Endothelial cell of umbilical vein (primary cell): ENCODE results near the gene GDI1. TPM values are rescaled to one million over a fixed set of nuclear protein-coding genes. Genes with fewer than 3 reads are reported as not detected.

Source experiments
- BruUV-seq: library from RNA; stranded (reverse); fragments of 400-500 nt; replicated peaks from 2 replicates; lab custom pipeline; 2021; lab: Mats Ljungman, UMichigan
- CTCF ChIA-PET: fragments of 300-600, 350-600 bp; sonication (Branson Sonifier 250); formaldehyde crosslinking; loops from one replicate; lab custom pipeline; 2021; ENCODE audit warnings: antibody characterized with exemption, inconsistent platforms; lab: Charles Lee
- POLR2A ChIA-PET: fragments of 300-600, 350-600 bp; sonication (Branson Sonifier 250); formaldehyde crosslinking; loops from one replicate; lab custom pipeline; 2021; ENCODE audit warnings: antibody characterized with exemption, inconsistent platforms; lab: Charles Lee
- DNase-seq: peaks from one replicate; pipeline ENCODE4 v3.0.0-alpha.2; 2011; ENCODE audit warnings: low read depth, low spot score
- FAIRE-seq: peaks from 2 replicates; lab custom pipeline; 2011; peaks lifted over from hg19 to GRCh38; lab: Jason Lieb, UNC
- H2AFZ ChIP-seq: 2 replicates; pipeline ENCODE4 v1.6.0; 2012; ENCODE audit warnings: low read depth, low read length, control low read depth, inconsistent platforms
- H3K27ac ChIP-seq: 2 replicates; pipeline ENCODE4 v1.5.1; 2011; ENCODE audit warnings: low read depth, mild to moderate bottlenecking, control low read depth, low read length, moderate library complexity; ENCODE audit not compliant: insufficient read depth
- H3K27me3 ChIP-seq, 2 experiments: 2 replicates each; pipeline versions ENCODE4 v1.6.0 to v1.6.1; 2011; ENCODE audit warnings: low read length in 2 of 2, mixed read lengths in 1 of 2; ENCODE audit not compliant: control insufficient read depth in 2 of 2, insufficient read depth in 2 of 2
- H3K36me3 ChIP-seq, 2 experiments: 2 replicates in 1 of 2; 3 replicates in 1 of 2; pipeline ENCODE4 v1.5.1; 2011; ENCODE audit warnings: low read length in 2 of 2, mild to moderate bottlenecking in 1 of 2, moderate library complexity in 1 of 2; ENCODE audit not compliant: control insufficient read depth in 2 of 2, insufficient read depth in 2 of 2; ENCODE audit errors: extremely low read depth in 1 of 2
- H3K4me1 ChIP-seq: 3 replicates; pipeline ENCODE4 v1.5.1; 2011; ENCODE audit warnings: mild to moderate bottlenecking, low read length; ENCODE audit not compliant: control insufficient read depth, insufficient read depth; ENCODE audit errors: extremely low read depth
- H3K4me2 ChIP-seq: 2 replicates; pipeline ENCODE4 v1.6.1; 2011; ENCODE audit warnings: low read length, control low read depth, mixed read lengths; ENCODE audit not compliant: insufficient read depth
- H3K4me3 ChIP-seq, 3 experiments: fragments of 200-600 bp in 1 of 3; sonication (generic), shearing (Covaris generic) in 1 of 3; replicated peaks in 1 of 3; 2 replicates each; pipeline ENCODE4 v1.5.1; 2011 to 2016; ENCODE audit warnings: control low read depth in 3 of 3, low read length in 3 of 3, mild to moderate bottlenecking in 2 of 3, inconsistent platforms in 1 of 3, low read depth in 1 of 3, moderate library complexity in 1 of 3; ENCODE audit not compliant: insufficient read depth in 1 of 3
- H3K79me2 ChIP-seq: 2 replicates; pipeline ENCODE4 v1.6.0; 2012; ENCODE audit warnings: low read length, inconsistent platforms; ENCODE audit not compliant: control insufficient read depth, insufficient read depth
- H3K9ac ChIP-seq: replicated peaks from 2 replicates; pipeline ENCODE3; 2011; ENCODE audit warnings: low read length, control low read depth; ENCODE audit not compliant: insufficient read depth; ENCODE audit errors: extremely low read depth
- H3K9me1 ChIP-seq: replicated peaks from 3 replicates; pipeline ENCODE4 v1.6.0; 2011; ENCODE audit warnings: mild to moderate bottlenecking, low read length; ENCODE audit not compliant: control insufficient read depth, insufficient read depth; ENCODE audit errors: extremely low read depth
- H3K9me3 ChIP-seq: replicated peaks from 2 replicates; pipeline ENCODE4 v1.5.1; 2012; ENCODE audit warnings: low read length, inconsistent platforms; ENCODE audit not compliant: control insufficient read depth, insufficient read depth
- H4K20me1 ChIP-seq: replicated peaks from 2 replicates; pipeline ENCODE3; 2011; ENCODE audit warnings: mild to moderate bottlenecking, low read length; ENCODE audit not compliant: control insufficient read depth, insufficient read depth; ENCODE audit errors: extremely low read depth
- EZH2 ChIP-seq: IDR thresholded peaks from 2 replicates; pipeline ENCODE4 v1.6.1; 2012; ENCODE audit warnings: borderline replicate concordance, low read depth, mild to moderate bottlenecking, moderate library complexity, low read length, inconsistent platforms; ENCODE audit not compliant: severe bottlenecking
- FOS ChIP-seq: IDR thresholded peaks from 2 replicates; pipeline ENCODE4 v1.6.1; 2011; ENCODE audit warnings: mild to moderate bottlenecking, low read length, moderate library complexity, borderline replicate concordance; ENCODE audit not compliant: insufficient read depth
- GATA2 ChIP-seq: IDR thresholded peaks from 2 replicates; pipeline ENCODE4 v1.7.0; 2011; ENCODE audit warnings: low read depth, mild to moderate bottlenecking, moderate library complexity, mixed read lengths, low read length; ENCODE audit not compliant: insufficient read length, insufficient read depth
- JUN ChIP-seq: IDR thresholded peaks from 2 replicates; pipeline ENCODE4 v1.6.1; 2011; ENCODE audit warnings: borderline replicate concordance, low read depth; ENCODE audit not compliant: insufficient read length, insufficient read depth
- MYC ChIP-seq: IDR thresholded peaks from one replicate; pipeline ENCODE4 v1.6.1; 2011; ENCODE audit warnings: mild to moderate bottlenecking, low read depth, low read length
- POLR2A ChIP-seq: IDR thresholded peaks from 2 replicates; pipeline ENCODE4 v1.6.1; 2012; ENCODE audit warnings: low read depth, mild to moderate bottlenecking, control low read depth, low read length
- POLR2AphosphoS5 ChIP-seq: IDR thresholded peaks from 2 replicates; pipeline ENCODE4 v1.6.1; 2012; ENCODE audit warnings: low read depth, mild to moderate bottlenecking, control low read depth, low read length, moderate library complexity; ENCODE audit not compliant: insufficient read depth
- dilution Hi-C: fragments of 300-500 bp; cut with MboI; formaldehyde crosslinking; loops from one replicate; pipeline ENCODE4 v1.15.0; 2019; ENCODE audit warnings: low sequenced_read_pairs; ENCODE audit not compliant: extremely low pct_ligation_motif_present
- intact Hi-C: fragments of 100-400 bp; cut with micrococcal nuclease; formaldehyde crosslinking; loops from one replicate; pipeline ENCODE4 v1.10.0; 2022
- polyA plus RNA-seq, 4 experiments: library from polyadenylated mRNA; depleted of rRNA in 3 of 4; stranded (reverse) in 3 of 4; unstranded in 1 of 4; fragments of >200 nt; gene quantifications; 2 replicates each; pipeline versions ENCODE4 v1.2.1 to v1.2.3, GENCODE V29; 2011 to 2012; ENCODE audit warnings: missing spikeins in 1 of 4
- total RNA-seq: library from RNA; stranded (reverse); gene quantifications from 2 replicates; pipeline ENCODE4 v1.2.3, GENCODE V29; 2021
- TF ChIP-seq, protein P1 (sequence below), 2 donors: IDR thresholded peaks; 1 replicate in 1 of 2; 2 replicates in 1 of 2; pipeline ENCODE4 v1.5.1; 2011; ENCODE audit warnings: low read length in 2 of 2, mild to moderate bottlenecking in 2 of 2, moderate library complexity in 2 of 2, control low read depth in 1 of 2, inconsistent platforms in 1 of 2, low read depth in 1 of 2; ENCODE audit not compliant: insufficient read depth in 1 of 2; ENCODE audit errors: extremely low read depth in 1 of 2
- TF ChIP-seq, protein P2 (sequence below): IDR thresholded peaks from 2 replicates; pipeline ENCODE4 v1.6.1; 2011; ENCODE audit not compliant: insufficient read depth, insufficient read length

Gene GDI1
- total and polyA plus RNA-seq, 2 donors (not counting 3 experiments of a cell fraction or from before 2014, with no cell fraction given) = 128 to 247 TPM

DNA sequence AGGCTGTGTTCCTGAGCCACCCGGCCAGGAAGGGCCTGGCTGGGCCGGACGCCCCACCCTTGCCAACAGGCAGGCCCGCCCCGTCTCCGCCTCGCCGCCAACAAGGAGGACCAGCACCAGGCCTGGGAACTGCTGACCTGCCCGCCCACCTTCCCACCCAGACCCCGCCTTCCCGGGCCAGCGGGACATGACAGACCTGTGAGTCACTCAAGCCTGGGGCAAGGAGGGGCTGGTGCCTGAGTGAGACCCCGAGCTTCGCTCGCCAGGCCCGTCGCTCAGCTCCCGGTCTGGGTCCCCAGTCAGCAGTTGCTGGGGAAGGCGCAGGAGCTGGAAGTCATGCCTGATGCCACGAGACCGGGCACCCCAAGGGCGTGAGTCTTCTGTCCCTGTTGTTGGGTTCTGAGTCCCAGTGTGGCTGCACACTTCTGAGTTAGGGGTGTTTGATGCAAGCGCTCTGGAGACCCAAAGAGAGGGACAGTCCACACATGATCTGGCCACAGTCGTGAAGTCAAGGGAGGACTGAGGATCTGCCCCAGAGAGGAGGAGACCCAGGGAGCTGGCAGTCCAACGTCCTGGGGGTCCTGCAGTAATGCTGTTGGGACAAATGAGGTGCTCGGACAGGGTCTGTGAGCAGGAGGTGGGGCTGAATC, 27.6 kb upstream of the GDI1 start, which contains the start of gene DNASE1L1:
Gene DNASE1L1 (minus strand): TSS at position 33 of the 650 bp plus-strand sequence. CDS start 3,686 bp downstream, outside the sequence.
- TF ChIP-seq POLR2AphosphoS5 (peak; percentile 48), FOS (peak; percentile 83), POLR2A (peak; percentile 49), MYC (no peak)
- Histone ChIP-seq H3K4me2 (peak within 1 kb of the TSS; percentile 74), H3K9ac (peak within 1 kb of the TSS; percentile 65), H3K9me3 (no peaks in the 10 kb centered on the region), H3K36me3 (no peaks in the 10 kb centered on the region), H3K27ac (peak within 1 kb of the TSS; percentile 69), H4K20me1 (no peaks in the 10 kb centered on the region), H2AFZ (no peak within 1 kb of the TSS), H3K4me3 (peak within 1 kb of the TSS; percentile 45 to 72 (median 72)), H3K27me3 (no peaks in the 10 kb centered on the region), H3K4me1 (peaks cover 22% of the 10 kb centered on the region), H3K79me2 (peaks cover 14% of the 10 kb centered on the region), H3K9me1 (no peaks in the 10 kb centered on the region)
- ChIA-PET CTCF (interaction anchor here (1.0 to 1.5 kb wide), 4 partner anchors 11 to 119 kb away, joined by 3 to 6 read pairs (median 4); partner anchors contain the start of genes RPL10 and SLC10A3), POLR2A (interaction anchor here (1.0 kb wide), 1 partner anchor 10 kb away, joined by 3 read pairs; no protein-coding TSS in a partner anchor)
- FAIRE-seq (peak; percentile 96), DNase-seq (peak; percentile 92)
- dilution Hi-C loops = no loop called here
- no TSS peak for BruUV-seq
- intact Hi-C loops = loop anchor here (1.0 to 5.0 kb wide), 5 partner anchors 8 to 118 kb away; partner anchors contain the start of genes ATP6AP1, FAM50A and FLNA

DNA sequence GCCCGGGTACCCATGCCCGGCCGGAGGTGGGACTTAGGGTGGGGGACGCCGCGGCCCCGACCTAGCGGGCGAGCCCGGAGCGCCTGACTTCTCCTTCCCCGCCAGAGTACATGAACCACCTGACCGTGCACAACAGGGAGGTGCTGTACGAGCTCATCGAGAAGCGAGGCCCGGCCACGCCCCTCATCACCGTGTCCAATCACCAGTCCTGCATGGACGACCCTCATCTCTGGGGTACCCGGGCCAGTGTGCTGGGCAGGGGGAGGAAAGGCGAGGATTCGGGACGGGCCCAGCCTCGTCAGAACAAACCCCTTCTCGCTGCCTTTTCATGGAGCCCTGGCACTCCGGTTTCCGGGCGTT, 25.0 kb upstream of the GDI1 start:
- intact Hi-C loops = no loop called here
- peak overlapping the region; percentile 14 for H2AFZ ChIP-seq

More for the DNA sequence above, 25.0 kb upstream of the GDI1 start:
- peak; percentile 61 for DNase-seq
- H3K27ac ChIP-seq = peak overlapping the region; percentile 65
- TF ChIP-seq JUN (no peak), EZH2 (no peak), POLR2AphosphoS5 (no peak), GATA2 (no peak), POLR2A (no peak), FOS (no peak), MYC (no peak)
- TF ChIP-seq, protein P1, sequence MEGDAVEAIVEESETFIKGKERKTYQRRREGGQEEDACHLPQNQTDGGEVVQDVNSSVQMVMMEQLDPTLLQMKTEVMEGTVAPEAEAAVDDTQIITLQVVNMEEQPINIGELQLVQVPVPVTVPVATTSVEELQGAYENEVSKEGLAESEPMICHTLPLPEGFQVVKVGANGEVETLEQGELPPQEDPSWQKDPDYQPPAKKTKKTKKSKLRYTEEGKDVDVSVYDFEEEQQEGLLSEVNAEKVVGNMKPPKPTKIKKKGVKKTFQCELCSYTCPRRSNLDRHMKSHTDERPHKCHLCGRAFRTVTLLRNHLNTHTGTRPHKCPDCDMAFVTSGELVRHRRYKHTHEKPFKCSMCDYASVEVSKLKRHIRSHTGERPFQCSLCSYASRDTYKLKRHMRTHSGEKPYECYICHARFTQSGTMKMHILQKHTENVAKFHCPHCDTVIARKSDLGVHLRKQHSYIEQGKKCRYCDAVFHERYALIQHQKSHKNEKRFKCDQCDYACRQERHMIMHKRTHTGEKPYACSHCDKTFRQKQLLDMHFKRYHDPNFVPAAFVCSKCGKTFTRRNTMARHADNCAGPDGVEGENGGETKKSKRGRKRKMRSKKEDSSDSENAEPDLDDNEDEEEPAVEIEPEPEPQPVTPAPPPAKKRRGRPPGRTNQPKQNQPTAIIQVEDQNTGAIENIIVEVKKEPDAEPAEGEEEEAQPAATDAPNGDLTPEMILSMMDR (IDR thresholded peaks at IDR 0.05; ENCODE audit: extremely low read depth in 1 of 2, insufficient read depth in 1 of 2, low read depth in 1 of 2, low read length in 2 of 2) = no peak
- TF ChIP-seq, protein P2, sequence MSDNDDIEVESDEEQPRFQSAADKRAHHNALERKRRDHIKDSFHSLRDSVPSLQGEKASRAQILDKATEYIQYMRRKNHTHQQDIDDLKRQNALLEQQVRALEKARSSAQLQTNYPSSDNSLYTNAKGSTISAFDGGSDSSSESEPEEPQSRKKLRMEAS = no peak
- H4K20me1 ChIP-seq = no peaks in the 10 kb centered on the region
- POLR2A ChIA-PET = no interaction called here
- peak overlapping the region; percentile 69 for H3K4me2 ChIP-seq
- dilution Hi-C loops = no loop called here
- peak overlapping the region; percentile 60 for H3K9ac ChIP-seq
- H3K36me3 ChIP-seq = no peaks in the 10 kb centered on the region
- no TSS peak for BruUV-seq
- CTCF ChIA-PET = interaction anchor here (0.9 to 1.1 kb wide), 3 partner anchors 13 to 16 kb away, joined by 3 to 5 read pairs (median 4); partner anchors contain the start of gene ATP6AP1
- peak; percentile 95 for FAIRE-seq
- H3K4me1 ChIP-seq = peaks cover 22% of the 10 kb centered on the region
- no peaks in the 10 kb centered on the region for H3K27me3 ChIP-seq
- H3K79me2 ChIP-seq = peaks cover 14% of the 10 kb centered on the region
- H3K9me1 ChIP-seq = no peaks in the 10 kb centered on the region
- no peaks in the 10 kb centered on the region for H3K9me3 ChIP-seq
- H3K4me3 ChIP-seq = peak overlapping the region; percentile 15 to 48 (median 40)
